Activated CD8-positive, alpha-beta T cell treated with anti-CD3 and anti-CD28 coated beads for 36 hours (primary cell): ENCODE data around the gene LIPH. TPM values are rescaled to one million over a fixed set of nuclear protein-coding genes. Genes with fewer than 3 reads are reported as not detected.
"Not testable (repeated sequence)": the region's sequence is repeated elsewhere in the genome, so short reads cannot be mapped to it uniquely, and the experiment has no call there.

Experiments used
- ATAC-seq: fragments of 200-7000 bp; cut with Tn5 transposase; one replicate; pipeline ENCODE4 v1.10.0; 2021; ENCODE audit warnings: mild to moderate bottlenecking, moderate library complexity
- CTCF ChIA-PET: fragments of 350-600 bp; sonication (Branson Sonifier 250); formaldehyde crosslinking; loops from one replicate; lab custom pipeline; 2021; ENCODE audit warnings: antibody characterized with exemption; lab: Charles Lee
- POLR2A ChIA-PET: fragments of 350-600 bp; sonication (Branson Sonifier 250); formaldehyde crosslinking; loops from one replicate; lab custom pipeline; 2021; ENCODE audit warnings: antibody characterized with exemption; lab: Charles Lee
- DNase-seq: peaks from one replicate; pipeline ENCODE4 v3.0.0-alpha.2; 2020
- H3K27ac Mint-ChIP-seq: one replicate; pipeline ENCODE4 v1.8.0; 2021; ENCODE audit warnings: mild to moderate bottlenecking, mixed read lengths
- H3K27me3 Mint-ChIP-seq: one replicate; pipeline ENCODE4 v1.8.0; 2021; ENCODE audit warnings: mixed read lengths
- H3K36me3 Mint-ChIP-seq: one replicate; pipeline ENCODE4 v1.8.0; 2021; ENCODE audit warnings: low read depth, mixed read lengths
- H3K4me1 Mint-ChIP-seq: one replicate; pipeline ENCODE4 v1.8.0; 2021; ENCODE audit warnings: low read depth, mixed read lengths
- H3K4me3 Mint-ChIP-seq: one replicate; pipeline ENCODE4 v1.8.0; 2021; ENCODE audit warnings: mild to moderate bottlenecking, moderate library complexity, mixed read lengths
- H3K9me3 Mint-ChIP-seq: one replicate; pipeline ENCODE4 v1.8.0; 2021; ENCODE audit warnings: mixed read lengths
- CTCF ChIP-seq: fragments of 200-600 bp; IDR thresholded peaks from one replicate; pipeline ENCODE4 v1.8.0; 2022; ENCODE audit warnings: antibody characterized with exemption, mild to moderate bottlenecking
- intact Hi-C: fragments of 100-400 bp; cut with micrococcal nuclease; formaldehyde crosslinking; loops from one replicate; pipeline ENCODE4 v1.10.0; 2022
- total RNA-seq, 2 experiments: library from RNA; stranded (reverse); gene quantifications; one replicate each; pipeline ENCODE4 v1.2.3, GENCODE V29; 2021

Gene LIPH
- total RNA-seq, 2 experiments from 2014 or later: not detected

- ChIA-PET POLR2A (interaction anchor here (0.9 kb wide), 1 partner anchor 16 kb away, joined by 3 read pairs; no protein-coding TSS in a partner anchor), CTCF (interaction anchor here (3.0 to 4.0 kb wide), 2 partner anchors 15 to 16 kb away, joined by 22 to 26 read pairs; no protein-coding TSS in a partner anchor)
- Mint-ChIP-seq H3K27me3 (peaks cover 3% of the 10 kb centered on the region), H3K9me3 (no peaks in the 10 kb centered on the region), H3K4me3 (no peak overlapping the region), H3K4me1 (peaks cover 21% of the 10 kb centered on the region), H3K27ac (no peak overlapping the region), H3K36me3 (no peaks in the 10 kb centered on the region)
- no peak for ATAC-seq
- intact Hi-C loops: no loop called here
- DNase-seq: no peak
- no peak for TF ChIP-seq CTCF
These were observed 8.3 kb upstream of the LIPH start for GRCh38 chr3:185560676-185561075.

GRCh38 chr3:185559706-185560090, 7.3 kb upstream of the LIPH start:
- Mint-ChIP-seq H3K36me3 (no peaks in the 10 kb centered on the region), H3K27ac (no peak overlapping the region), H3K4me1 (peaks cover 21% of the 10 kb centered on the region), H3K27me3 (peaks cover 3% of the 10 kb centered on the region), H3K9me3 (no peaks in the 10 kb centered on the region), H3K4me3 (peak overlapping the region; percentile 67)
- intact Hi-C loops: no loop called here
- no peak for ATAC-seq
- DNase-seq: no peak
- TF ChIP-seq CTCF: no peak
- POLR2A ChIA-PET: interaction anchor here (0.9 kb wide), 1 partner anchor 15 kb away, joined by 3 read pairs; no protein-coding TSS in a partner anchor
- CTCF ChIA-PET: interaction anchor here (0.6 to 4.0 kb wide), 24 partner anchors 10 to 375 kb away, joined by 3 to 26 read pairs (median 4); partner anchors contain the start of genes SENP2 and TMEM41A

GRCh38 chr3:185558395-185558794, 6.0 kb upstream of the LIPH start:
- no peak overlapping the region for H3K27ac Mint-ChIP-seq
- CTCF ChIA-PET: interaction anchor here (0.6 to 4.0 kb wide), 18 partner anchors 13 to 291 kb away, joined by 3 to 26 read pairs (median 5); partner anchors contain the start of genes SENP2 and TMEM41A
- no peak overlapping the region for H3K4me3 Mint-ChIP-seq

GRCh38 chr3:185556640-185557039, 4.3 kb upstream of the LIPH start:
- H3K27me3 Mint-ChIP-seq, ATAC-seq, H3K36me3 Mint-ChIP-seq, POLR2A ChIA-PET, CTCF ChIA-PET, H3K4me3 Mint-ChIP-seq, intact Hi-C loops, DNase-seq, H3K9me3 Mint-ChIP-seq, H3K27ac Mint-ChIP-seq: not testable (repeated sequence)
- peaks cover 23% of the 10 kb centered on the region for H3K4me1 Mint-ChIP-seq

More at GRCh38 chr3:185558395-185558794, 6.0 kb upstream of the LIPH start:
- POLR2A ChIA-PET: interaction anchor here (0.7 kb wide), 1 partner anchor 530 kb away, joined by 3 read pairs; no protein-coding TSS in a partner anchor
- intact Hi-C loops: no loop called here
- DNase-seq: no peak
- TF ChIP-seq CTCF: no peak
- no peaks in the 10 kb centered on the region for H3K9me3 Mint-ChIP-seq
- no peak for ATAC-seq
- peaks cover 21% of the 10 kb centered on the region for H3K4me1 Mint-ChIP-seq
- H3K36me3 Mint-ChIP-seq: no peaks in the 10 kb centered on the region
- peaks cover 3% of the 10 kb centered on the region for H3K27me3 Mint-ChIP-seq

GRCh38 chr3:185555860-185556347, 3.5 kb upstream of the LIPH start:
- H3K27ac Mint-ChIP-seq: no peak overlapping the region
- H3K4me3 Mint-ChIP-seq: no peak overlapping the region
- no peak for DNase-seq
- H3K27me3 Mint-ChIP-seq: peaks cover 3% of the 10 kb centered on the region
- no peak for ATAC-seq
- H3K9me3 Mint-ChIP-seq: no peaks in the 10 kb centered on the region
- POLR2A ChIA-PET: no interaction called here
- intact Hi-C loops: no loop called here
- CTCF ChIA-PET: interaction anchor here (1.0 kb wide), 1 partner anchor 94 kb away, joined by 3 read pairs; no protein-coding TSS in a partner anchor
- peaks cover 19% of the 10 kb centered on the region for H3K4me1 Mint-ChIP-seq
- no peak for TF ChIP-seq CTCF
- no peaks in the 10 kb centered on the region for H3K36me3 Mint-ChIP-seq
